HepG2 (cell line): ENCODE results near the gene ATAD1. TPM values are rescaled to one million over a fixed set of nuclear protein-coding genes. Genes with fewer than 3 reads are reported as not detected.

Experiments
- AHDC1 ChIP-seq: sonication (generic); formaldehyde crosslinking; IDR thresholded peaks from 2 replicates; pipeline ENCODE4 v1.5.1; 2020; ENCODE audit warnings: mild to moderate bottlenecking, missing genetic modification reagents, borderline replicate concordance
- BCL3 ChIP-seq: sonication (generic); formaldehyde crosslinking; IDR thresholded peaks from 2 replicates; pipeline ENCODE4 v1.5.1; 2020; ENCODE audit warnings: mild to moderate bottlenecking, missing genetic modification reagents, moderate library complexity
- CENPBD1 ChIP-seq: sonication (generic); formaldehyde crosslinking; IDR thresholded peaks from 2 replicates; pipeline ENCODE4 v1.8.0; 2022; ENCODE audit warnings: missing genetic modification reagents, low read depth, mild to moderate bottlenecking, borderline replicate concordance
- DDIT3 ChIP-seq: sonication (generic); formaldehyde crosslinking; IDR thresholded peaks from 2 replicates; pipeline ENCODE4 v1.4.0; 2020; ENCODE audit warnings: mild to moderate bottlenecking, missing genetic modification reagents
- E2F1 ChIP-seq: sonication (generic); formaldehyde crosslinking; IDR thresholded peaks from 2 replicates; pipeline ENCODE4 v1.5.0; 2020; ENCODE audit warnings: missing genetic modification reagents
- HMG20B ChIP-seq: conservative IDR thresholded peaks from 2 replicates; pipeline ENCODE4 v1.6.1; 2016; ENCODE audit warnings: missing genetic modification reagents, missing compliant biosample characterization
- HOXA3 ChIP-seq: sonication (generic); formaldehyde crosslinking; IDR thresholded peaks from 2 replicates; pipeline ENCODE4 v1.5.0; 2020; ENCODE audit warnings: missing genetic modification reagents
- HOXD1 ChIP-seq: sonication (generic); formaldehyde crosslinking; IDR thresholded peaks from 2 replicates; pipeline ENCODE4 v1.5.0; 2020; ENCODE audit warnings: missing genetic modification reagents
- SIX4 ChIP-seq: sonication (generic); formaldehyde crosslinking; IDR thresholded peaks from 2 replicates; pipeline ENCODE4 v1.4.0; 2020; ENCODE audit warnings: missing genetic modification reagents
- SNAI1 ChIP-seq: sonication (generic); formaldehyde crosslinking; IDR thresholded peaks from 2 replicates; pipeline ENCODE4 v1.5.0; 2020; ENCODE audit warnings: mild to moderate bottlenecking, missing genetic modification reagents, borderline replicate concordance
- ZC3H13 ChIP-seq: sonication (generic); formaldehyde crosslinking; IDR thresholded peaks from 2 replicates; pipeline ENCODE4 v1.8.1; 2023; ENCODE audit warnings: mild to moderate bottlenecking, missing genetic modification reagents, moderate library complexity
- ZGPAT ChIP-seq: IDR thresholded peaks from 2 replicates; pipeline ENCODE4 v1.6.1; 2016; ENCODE audit warnings: mild to moderate bottlenecking
- ZNF260 ChIP-seq: sonication (generic); formaldehyde crosslinking; IDR thresholded peaks from 2 replicates; pipeline ENCODE4 v1.4.0; 2020; ENCODE audit warnings: missing genetic modification reagents, low read depth, mild to moderate bottlenecking, borderline replicate concordance
- ZNF362 ChIP-seq: sonication (generic); formaldehyde crosslinking; IDR thresholded peaks from 2 replicates; pipeline ENCODE4 v1.4.0; 2020; ENCODE audit warnings: missing genetic modification reagents, mild to moderate bottlenecking, borderline replicate concordance
- ZNF383 ChIP-seq: sonication (generic); formaldehyde crosslinking; IDR thresholded peaks from 2 replicates; pipeline ENCODE4 v1.4.0; 2020; ENCODE audit warnings: missing genetic modification reagents, mild to moderate bottlenecking, borderline replicate concordance
- ZNF850 ChIP-seq: sonication (generic); formaldehyde crosslinking; conservative IDR thresholded peaks from 2 replicates; pipeline ENCODE4 v1.9.0; 2021; ENCODE audit warnings: mild to moderate bottlenecking, missing genetic modification reagents
- polyA plus RNA-seq, 8 experiments: library from polyadenylated mRNA; depleted of rRNA in 3 of 8; stranded (reverse) in 7 of 8; unstranded in 1 of 8; fragments of >200 nt; fragmentation: Illumina TruSeq in 4 of 8; extraction: Trizol in 4 of 8; gene quantifications; 2 replicates each; pipeline versions ENCODE4 v1.2.1 to v1.2.3, GENCODE V29; 2011 to 2016; ENCODE audit warnings: low read depth in 4 of 8, missing spikeins in 1 of 8, mixed read lengths in 1 of 8; ENCODE audit not compliant: insufficient read depth in 1 of 8
- total RNA-seq, 5 experiments: library from RNA; depleted of rRNA; stranded (reverse); fragments of >200 nt; fragmentation: Illumina TruSeq; extraction: Trizol; gene quantifications; 2 replicates each; pipeline ENCODE4 v1.2.3, GENCODE V29; 2016; ENCODE audit warnings: low read depth in 1 of 5

The ATAD1 gene
- total and polyA plus RNA-seq, 2 of the 13 experiments (the other 11 are each of a cell fraction or from before 2014, with no cell fraction given): 14.9 to 28.2 TPM

- peak; percentile 44; the same call in 1 of the 2 replicates for TF ChIP-seq ZNF362
- TF ChIP-seq HOXA3: peak; percentile 98
- no peak for TF ChIP-seq ZNF850
- TF ChIP-seq E2F1 (CRISPR knock-in tag): no peak
- peak; percentile 62; the same call in 1 of the 2 replicates for TF ChIP-seq HMG20B (CRISPR knock-in tag)
- no peak for TF ChIP-seq ZNF383 (CRISPR knock-in tag)
- TF ChIP-seq DDIT3 (CRISPR knock-in tag): no peak
- peak; percentile 64; the same call in 1 of the 2 replicates for TF ChIP-seq SIX4 (CRISPR knock-in tag)
- peak; percentile 56; the same call in 1 of the 2 replicates for TF ChIP-seq ZGPAT (CRISPR knock-in tag)
- TF ChIP-seq SNAI1: no peak
- TF ChIP-seq AHDC1 (CRISPR knock-in tag): no peak; the same call in 1 of the 2 replicates
- TF ChIP-seq HOXD1: no peak
- TF ChIP-seq CENPBD1 (CRISPR knock-in tag): no peak
- no peak for TF ChIP-seq ZNF260 (CRISPR knock-in tag)
- peak; percentile 86 for TF ChIP-seq BCL3 (CRISPR knock-in tag)
- TF ChIP-seq ZC3H13: peak; percentile 83
Observed at GRCh38 chr10:87863053-87863943, 45.3 kb upstream of the ATAD1 start, which contains the start of the genes KLLN and PTEN (continued).
